Measurements from ENCODE around the gene HGS. TPM values are rescaled to one million over a fixed set of nuclear protein-coding genes. Genes with fewer than 3 reads are reported as not detected.

The HGS gene
- total RNA-seq, 1 donor from 2014 or later: 117 TPM

- H3K27me3 Mint-ChIP-seq (ENCODE audit: unreplicated experiment): no peaks in the 10 kb centered on the region
- H3K4me1 Mint-ChIP-seq (ENCODE audit: unreplicated experiment): peaks cover 13% of the 10 kb centered on the region
- no peak overlapping the region for H3K4me3 Mint-ChIP-seq (ENCODE audit: unreplicated experiment)
- no peak for TF ChIP-seq CTCF (IDR thresholded peaks at IDR 0.05)
- H3K36me3 Mint-ChIP-seq (ENCODE audit: unreplicated experiment): no peaks in the 10 kb centered on the region
- H3K9me3 Mint-ChIP-seq (ENCODE audit: unreplicated experiment): no peaks in the 10 kb centered on the region
- DNase-seq (ENCODE audit: extremely low spot score, unreplicated experiment): no peak
- H3K27ac Mint-ChIP-seq (ENCODE audit: unreplicated experiment): no peak overlapping the region
Observed at GRCh38 chr17:81716674-81716996, 32.8 kb downstream of the HGS start.

GRCh38 chr17:81717049-81717765, 33.4 kb downstream of the HGS start:
- Mint-ChIP-seq H3K27ac (ENCODE audit: unreplicated experiment) (no peak overlapping the region), H3K27me3 (ENCODE audit: unreplicated experiment) (no peaks in the 10 kb centered on the region), H3K36me3 (ENCODE audit: unreplicated experiment) (no peaks in the 10 kb centered on the region), H3K4me3 (ENCODE audit: unreplicated experiment) (no peak overlapping the region), H3K4me1 (ENCODE audit: unreplicated experiment) (peaks cover 15% of the 10 kb centered on the region), H3K9me3 (ENCODE audit: unreplicated experiment) (no peaks in the 10 kb centered on the region)
- peak; percentile 83 for DNase-seq (ENCODE audit: extremely low spot score, unreplicated experiment)
- TF ChIP-seq CTCF (IDR thresholded peaks at IDR 0.05): no peak

- Mint-ChIP-seq H3K4me1 (ENCODE audit: unreplicated experiment) (peaks cover 14% of the 10 kb centered on the region), H3K4me3 (ENCODE audit: unreplicated experiment) (no peak overlapping the region), H3K9me3 (ENCODE audit: unreplicated experiment) (no peaks in the 10 kb centered on the region), H3K27me3 (ENCODE audit: unreplicated experiment) (no peaks in the 10 kb centered on the region), H3K27ac (ENCODE audit: unreplicated experiment) (no peak overlapping the region), H3K36me3 (ENCODE audit: unreplicated experiment) (no peaks in the 10 kb centered on the region)
- no peak for TF ChIP-seq CTCF (IDR thresholded peaks at IDR 0.05)
- peak; percentile 73 for DNase-seq (ENCODE audit: extremely low spot score, unreplicated experiment)
Observed at GRCh38 chr17:81717766-81718089, 33.9 kb downstream of the HGS start.

- DNase-seq (ENCODE audit: extremely low spot score, unreplicated experiment): peak; percentile 82
- Mint-ChIP-seq H3K27ac (ENCODE audit: unreplicated experiment) (no peak overlapping the region), H3K27me3 (ENCODE audit: unreplicated experiment) (peaks cover 5% of the 10 kb centered on the region), H3K4me3 (ENCODE audit: unreplicated experiment) (no peak overlapping the region), H3K9me3 (ENCODE audit: unreplicated experiment) (no peaks in the 10 kb centered on the region), H3K4me1 (ENCODE audit: unreplicated experiment) (peaks cover 6% of the 10 kb centered on the region), H3K36me3 (ENCODE audit: unreplicated experiment) (no peaks in the 10 kb centered on the region)
- TF ChIP-seq CTCF (IDR thresholded peaks at IDR 0.05): no peak
Observed at GRCh38 chr17:81719410-81720266, 35.8 kb downstream of the HGS start.
